Brain microvascular endothelial cell (primary cell): ENCODE measurements around the gene TRIP12.
"Not testable (repeated sequence)": the region's sequence is repeated elsewhere in the genome, so short reads cannot be mapped to it uniquely, and the experiment has no call there.

Source experiments
- DNase-seq: peaks from one replicate; pipeline ENCODE4 v3.0.0-alpha.2; 2020
- H3K27ac ChIP-seq: fragments of 250-450 bp; sonication (Bioruptor Pico); 2 replicates; pipeline ENCODE4 v1.5.1; 2020; ENCODE audit warnings: mild to moderate bottlenecking, moderate library complexity
- H3K27me3 ChIP-seq: fragments of 250-450 bp; sonication (Bioruptor Pico); replicated peaks from 2 replicates; pipeline ENCODE4 v1.5.1; 2020; ENCODE audit warnings: mild to moderate bottlenecking
- H3K36me3 ChIP-seq: fragments of 250-450 bp; sonication (Bioruptor Pico); replicated peaks from 2 replicates; pipeline ENCODE4 v1.5.1; 2020; ENCODE audit warnings: mild to moderate bottlenecking
- H3K4me3 ChIP-seq: 2 replicates; pipeline ENCODE4 v1.5.1; 2011; ENCODE audit warnings: low read depth, mild to moderate bottlenecking, control low read depth, low read length, moderate library complexity
- in situ Hi-C: cut with HindIII; loops from 2 replicates; pipeline ENCODE4 v1.10.0; 2017; ENCODE audit warnings: low sequenced_read_pairs, low pct_ligation_motif_present
- TF ChIP-seq, protein P1 (sequence below): IDR thresholded peaks from 2 replicates; pipeline ENCODE4 v1.5.1; 2011; ENCODE audit warnings: low read depth, mild to moderate bottlenecking, moderate library complexity, low read length, control low read depth, inconsistent platforms; ENCODE audit errors: missing control alignments

The TRIP12 gene

GRCh38 chr2:229728370-229728769, 193.4 kb downstream of the TRIP12 start:
- Histone ChIP-seq H3K27me3 (no peaks in the 10 kb centered on the region), H3K36me3 (no peaks in the 10 kb centered on the region), H3K27ac (no peak overlapping the region), H3K4me3 (no peak overlapping the region)
- TF ChIP-seq, protein P1, sequence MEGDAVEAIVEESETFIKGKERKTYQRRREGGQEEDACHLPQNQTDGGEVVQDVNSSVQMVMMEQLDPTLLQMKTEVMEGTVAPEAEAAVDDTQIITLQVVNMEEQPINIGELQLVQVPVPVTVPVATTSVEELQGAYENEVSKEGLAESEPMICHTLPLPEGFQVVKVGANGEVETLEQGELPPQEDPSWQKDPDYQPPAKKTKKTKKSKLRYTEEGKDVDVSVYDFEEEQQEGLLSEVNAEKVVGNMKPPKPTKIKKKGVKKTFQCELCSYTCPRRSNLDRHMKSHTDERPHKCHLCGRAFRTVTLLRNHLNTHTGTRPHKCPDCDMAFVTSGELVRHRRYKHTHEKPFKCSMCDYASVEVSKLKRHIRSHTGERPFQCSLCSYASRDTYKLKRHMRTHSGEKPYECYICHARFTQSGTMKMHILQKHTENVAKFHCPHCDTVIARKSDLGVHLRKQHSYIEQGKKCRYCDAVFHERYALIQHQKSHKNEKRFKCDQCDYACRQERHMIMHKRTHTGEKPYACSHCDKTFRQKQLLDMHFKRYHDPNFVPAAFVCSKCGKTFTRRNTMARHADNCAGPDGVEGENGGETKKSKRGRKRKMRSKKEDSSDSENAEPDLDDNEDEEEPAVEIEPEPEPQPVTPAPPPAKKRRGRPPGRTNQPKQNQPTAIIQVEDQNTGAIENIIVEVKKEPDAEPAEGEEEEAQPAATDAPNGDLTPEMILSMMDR: no peak
- no peak for DNase-seq
- in situ Hi-C loops: no loop called here

- no peaks in the 10 kb centered on the region for H3K36me3 ChIP-seq
- DNase-seq: no peak
- no peak overlapping the region for H3K4me3 ChIP-seq
- TF ChIP-seq, protein P1: no peak
- H3K27me3 ChIP-seq: no peaks in the 10 kb centered on the region
- in situ Hi-C loops: no loop called here
- H3K27ac ChIP-seq: no peak overlapping the region
These were observed 195.2 kb downstream of the TRIP12 start for GRCh38 chr2:229726643-229727042.

DNA sequence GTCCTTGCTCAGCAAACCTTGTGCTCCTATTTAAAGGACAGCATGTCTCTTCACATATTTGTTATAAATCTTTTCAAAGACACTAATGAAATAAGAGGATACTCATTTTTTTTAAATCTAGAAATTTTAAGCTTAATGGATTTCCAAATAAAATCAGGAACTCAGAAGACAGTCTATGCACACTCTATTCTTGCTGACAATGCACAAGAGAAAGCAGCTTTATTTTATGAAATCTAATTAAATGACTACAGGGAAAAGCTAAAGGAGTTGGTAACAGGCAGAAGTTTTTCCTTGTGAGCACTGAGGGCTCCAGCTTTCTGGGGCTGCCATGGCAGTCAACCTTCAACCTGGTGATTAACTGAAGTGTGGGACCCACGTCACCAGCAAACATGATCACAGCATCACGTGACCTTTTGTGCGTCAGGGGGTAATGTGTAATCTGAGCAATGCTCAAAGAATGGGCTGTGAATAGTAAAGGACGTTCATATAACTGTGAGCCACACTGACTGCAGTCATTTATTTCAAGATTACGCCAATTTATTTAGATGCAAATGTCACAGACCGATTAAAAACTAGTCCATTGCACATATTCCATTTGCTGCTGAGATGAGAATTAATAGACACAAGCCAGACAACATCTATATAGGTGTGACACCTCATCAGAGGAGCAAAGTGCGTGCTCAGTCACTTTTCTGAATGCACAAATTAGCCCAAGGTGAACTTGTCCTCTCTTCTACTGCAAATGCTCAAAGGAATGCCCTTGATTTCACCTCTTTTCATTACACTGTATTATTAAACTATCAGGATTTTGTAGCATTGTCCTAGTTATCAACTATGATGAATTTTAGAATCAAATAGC, 195.9 kb downstream of the TRIP12 start:
- H3K4me3 ChIP-seq: no peak overlapping the region
- H3K27me3 ChIP-seq: no peaks in the 10 kb centered on the region
- in situ Hi-C loops: no loop called here
- DNase-seq: peak; percentile 94
- TF ChIP-seq, protein P1: no peak
- H3K27ac ChIP-seq: peak overlapping the region; percentile 65
- no peaks in the 10 kb centered on the region for H3K36me3 ChIP-seq

DNA sequence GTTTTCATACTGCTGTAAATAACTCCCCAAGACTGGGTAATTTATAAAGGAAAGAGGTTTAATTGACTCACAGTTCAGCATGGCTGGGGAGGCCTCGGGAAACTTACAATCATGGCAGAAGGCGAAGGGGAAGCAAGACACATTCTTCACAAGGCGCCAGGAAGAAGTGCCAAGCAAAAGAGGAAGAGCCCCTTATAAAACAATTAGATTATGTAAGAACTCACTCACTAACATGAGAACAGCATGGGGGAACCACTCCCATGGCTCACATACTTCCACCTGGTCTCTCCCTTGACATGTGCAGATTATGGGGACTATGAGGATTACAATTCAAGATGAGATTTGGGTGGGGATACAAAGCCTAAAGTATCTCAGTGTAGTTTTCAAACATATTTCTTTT, 198.6 kb downstream of the TRIP12 start:
- DNase-seq, H3K36me3 ChIP-seq, H3K27ac ChIP-seq, in situ Hi-C loops, H3K4me3 ChIP-seq, H3K27me3 ChIP-seq: not testable (repeated sequence)

GRCh38 chr2:229719926-229720647, 201.7 kb downstream of the TRIP12 start:
- H3K27ac ChIP-seq: no peak overlapping the region
- peaks cover 1% of the 10 kb centered on the region for H3K27me3 ChIP-seq
- in situ Hi-C loops: no loop called here
- peak; percentile 41 for DNase-seq
- H3K36me3 ChIP-seq: no peaks in the 10 kb centered on the region
- TF ChIP-seq, protein P1: no peak
- no peak overlapping the region for H3K4me3 ChIP-seq

GRCh38 chr2:229718057-229718456, 203.8 kb downstream of the TRIP12 start:
- Histone ChIP-seq H3K4me3 (no peak overlapping the region), H3K27ac (no peak overlapping the region), H3K27me3 (peaks cover 12% of the 10 kb centered on the region), H3K36me3 (no peaks in the 10 kb centered on the region)
- DNase-seq: no peak
- in situ Hi-C loops: no loop called here
- TF ChIP-seq, protein P1: no peak
